GM21717 (cell line): ENCODE results near the gene CEP85L.
"Not testable (repeated sequence)": the region's sequence is repeated elsewhere in the genome, so short reads cannot be mapped to it uniquely, and the experiment has no call there.

Experiments
- ATAC-seq: cut with Tn5 transposase; IDR thresholded peaks from one replicate; pipeline ENCODE4 v1.9.1; 2021; ENCODE audit warnings: mild to moderate bottlenecking, moderate library complexity; ENCODE audit not compliant: unreplicated experiment

CEP85L gene

GRCh38 chr6:118436482-118436881, 214.9 kb downstream of the CEP85L start:
- ATAC-seq: no peak

GRCh38 chr6:118434147-118434546, 217.2 kb downstream of the CEP85L start:
- ATAC-seq: not testable (repeated sequence)

GRCh38 chr6:118421312-118421711, 230.1 kb downstream of the CEP85L start:
- not testable (repeated sequence) for ATAC-seq

GRCh38 chr6:118419448-118420394, 231.7 kb downstream of the CEP85L start:
- ATAC-seq: no peak
